ENCODE results near the gene MYO1D. TPM values are rescaled to one million over a fixed set of nuclear protein-coding genes. Genes with fewer than 3 reads are reported as not detected.

Gene MYO1D
- total RNA-seq, 1 experiment from 2014 or later, result 1.3 TPM

GRCh38 chr17:32861981-32862380, 14.9 kb downstream of the MYO1D start:
- POLR2A ChIA-PET, result no interaction called here
- TF ChIP-seq TCF7L2 (IDR thresholded peaks at IDR 0.05; ENCODE audit: low read depth, low read length) (no peak), POLR2AphosphoS5 (IDR thresholded peaks at IDR 0.05; ENCODE audit: low read depth, low read length) (no peak), REST (IDR thresholded peaks at IDR 0.05; ENCODE audit: insufficient read depth in 1 of 2, low read depth in 2 of 2, low read length in 1 of 2) (no peak), SIN3A (IDR thresholded peaks at IDR 0.05; ENCODE audit: borderline replicate concordance, insufficient read depth, low read depth, low read length) (no peak), CTCF (IDR thresholded peaks at IDR 0.05) (no peak)
- no peak for DNase-seq (ENCODE audit: low read depth, low spot score)
- Histone ChIP-seq H3K36me3 (ENCODE audit: control insufficient read depth, insufficient read depth, low read length) (no peaks in the 10 kb centered on the region), H3K27ac (ENCODE audit: low read length) (no peak overlapping the region), H3K4me3 (ENCODE audit: low read depth in 2 of 2, low read length in 2 of 2) (no peak overlapping the region), H3K4me1 (ENCODE audit: control insufficient read depth, insufficient read depth, low read length) (no peaks in the 10 kb centered on the region), H3K27me3 (ENCODE audit: control insufficient read depth, insufficient read depth, low read length) (peaks cover 47% of the 10 kb centered on the region), H3K9me3 (ENCODE audit: control insufficient read depth, insufficient read depth, low read depth, low read length) (no peaks in the 10 kb centered on the region)
- intact Hi-C loops (cut with micrococcal nuclease; ENCODE audit: unreplicated experiment), result no loop called here
- ATAC-seq, result no peak
- in situ Hi-C loops (cut with HindIII; ENCODE audit: low pct_unique_long_range_greater_than_20kb, low sequenced_read_pairs), result no loop called here
- CTCF ChIA-PET, result no interaction called here
- no TSS peak for BruUV-seq (replicated peaks)

GRCh38 chr17:32859857-32860525, 16.9 kb downstream of the MYO1D start:
- Histone ChIP-seq H3K27me3 (ENCODE audit: control insufficient read depth, insufficient read depth, low read length) (peaks cover 35% of the 10 kb centered on the region), H3K4me1 (ENCODE audit: control insufficient read depth, insufficient read depth, low read length) (no peaks in the 10 kb centered on the region), H3K36me3 (ENCODE audit: control insufficient read depth, insufficient read depth, low read length) (no peaks in the 10 kb centered on the region), H3K9me3 (ENCODE audit: control insufficient read depth, insufficient read depth, low read depth, low read length) (no peaks in the 10 kb centered on the region), H3K27ac (ENCODE audit: low read length) (no peak overlapping the region), H3K4me3 (ENCODE audit: low read depth in 2 of 2, low read length in 2 of 2) (no peak overlapping the region)
- in situ Hi-C loops (cut with HindIII; ENCODE audit: low pct_unique_long_range_greater_than_20kb, low sequenced_read_pairs) (no loop called here), intact Hi-C loops (cut with micrococcal nuclease; ENCODE audit: unreplicated experiment) (no loop called here)
- no TSS peak for BruUV-seq (replicated peaks)
- TF ChIP-seq REST (IDR thresholded peaks at IDR 0.05; ENCODE audit: insufficient read depth in 1 of 2, low read depth in 2 of 2, low read length in 1 of 2) (no peak), POLR2AphosphoS5 (IDR thresholded peaks at IDR 0.05; ENCODE audit: low read depth, low read length) (no peak), TCF7L2 (IDR thresholded peaks at IDR 0.05; ENCODE audit: low read depth, low read length) (no peak), SIN3A (IDR thresholded peaks at IDR 0.05; ENCODE audit: borderline replicate concordance, insufficient read depth, low read depth, low read length) (no peak), CTCF (IDR thresholded peaks at IDR 0.05) (no peak)
- ChIA-PET CTCF (no interaction called here), POLR2A (no interaction called here)
- ATAC-seq (no peak), DNase-seq (ENCODE audit: low read depth, low spot score) (no peak)

Data from Panc1 (cell line).